Activated T-cell treated with anti-CD3 and anti-CD28 coated beads for 1 hour (primary cell): ENCODE data around the gene AOAH.
"Not testable (repeated sequence)": the region's sequence is repeated elsewhere in the genome, so short reads cannot be mapped to it uniquely, and the experiment has no call there.

Source experiments
- DNase-seq: peaks from one replicate; pipeline ENCODE4 v3.0.0-alpha.2; 2020; ENCODE audit warnings: low read depth

AOAH gene

GRCh38 chr7:36466001-36466400 is 258.3 kb downstream of the AOAH start:
- not testable (repeated sequence) for DNase-seq

GRCh38 chr7:36464271-36464670 is 260.0 kb downstream of the AOAH start:
- DNase-seq: no peak
